ENCODE measurements around the gene BAHCC1.

Gene BAHCC1

GRCh38 chr17:81459864-81460263 is 64.6 kb downstream of the BAHCC1 start:
- no peak overlapping the region for H2AFZ ChIP-seq (ENCODE audit: low read length)
- TF ChIP-seq, protein P1, sequence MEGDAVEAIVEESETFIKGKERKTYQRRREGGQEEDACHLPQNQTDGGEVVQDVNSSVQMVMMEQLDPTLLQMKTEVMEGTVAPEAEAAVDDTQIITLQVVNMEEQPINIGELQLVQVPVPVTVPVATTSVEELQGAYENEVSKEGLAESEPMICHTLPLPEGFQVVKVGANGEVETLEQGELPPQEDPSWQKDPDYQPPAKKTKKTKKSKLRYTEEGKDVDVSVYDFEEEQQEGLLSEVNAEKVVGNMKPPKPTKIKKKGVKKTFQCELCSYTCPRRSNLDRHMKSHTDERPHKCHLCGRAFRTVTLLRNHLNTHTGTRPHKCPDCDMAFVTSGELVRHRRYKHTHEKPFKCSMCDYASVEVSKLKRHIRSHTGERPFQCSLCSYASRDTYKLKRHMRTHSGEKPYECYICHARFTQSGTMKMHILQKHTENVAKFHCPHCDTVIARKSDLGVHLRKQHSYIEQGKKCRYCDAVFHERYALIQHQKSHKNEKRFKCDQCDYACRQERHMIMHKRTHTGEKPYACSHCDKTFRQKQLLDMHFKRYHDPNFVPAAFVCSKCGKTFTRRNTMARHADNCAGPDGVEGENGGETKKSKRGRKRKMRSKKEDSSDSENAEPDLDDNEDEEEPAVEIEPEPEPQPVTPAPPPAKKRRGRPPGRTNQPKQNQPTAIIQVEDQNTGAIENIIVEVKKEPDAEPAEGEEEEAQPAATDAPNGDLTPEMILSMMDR (IDR thresholded peaks at IDR 0.05; ENCODE audit: low read length) = no peak
- no peak for TF ChIP-seq EZH2 (IDR thresholded peaks at IDR 0.05; ENCODE audit: borderline replicate concordance, low read length)
- H3K27ac ChIP-seq (ENCODE audit: low read depth, low read length, poor library complexity, severe bottlenecking) = no peak overlapping the region
- H3K36me3 ChIP-seq (ENCODE audit: insufficient read depth, low read length) = no peaks in the 10 kb centered on the region
- H3K79me2 ChIP-seq (ENCODE audit: insufficient read depth, low read length) = no peaks in the 10 kb centered on the region
- H3K4me1 ChIP-seq (ENCODE audit: insufficient read depth, low read length, severe bottlenecking) = no peaks in the 10 kb centered on the region
- H3F3A ChIP-seq (ENCODE audit: insufficient read depth, low read length) = no peaks in the 10 kb centered on the region
- H3K4me3 ChIP-seq (ENCODE audit: low read depth, low read length, poor library complexity, severe bottlenecking) = no peak overlapping the region
- H3K9ac ChIP-seq (ENCODE audit: low read length) = no peak overlapping the region
- no peaks in the 10 kb centered on the region; the same call in 1 of the 2 replicates for H3K27me3 ChIP-seq (ENCODE audit: insufficient read depth, low read length)
- H3K4me2 ChIP-seq (ENCODE audit: low read length) = no peak overlapping the region
- no peaks in the 10 kb centered on the region for H4K20me1 ChIP-seq (ENCODE audit: insufficient read depth, low read length)
- H3K9me2 ChIP-seq (ENCODE audit: low read depth, low read length) = no peaks in the 10 kb centered on the region
- H3K9me3 ChIP-seq (ENCODE audit: low read length) = no peaks in the 10 kb centered on the region

- H2AFZ ChIP-seq (ENCODE audit: low read length) = no peak overlapping the region
- H3K9ac ChIP-seq (ENCODE audit: low read length) = no peak overlapping the region
- no peaks in the 10 kb centered on the region for H3K36me3 ChIP-seq (ENCODE audit: insufficient read depth, low read length)
- no peaks in the 10 kb centered on the region; the same call in 1 of the 2 replicates for H3K27me3 ChIP-seq (ENCODE audit: insufficient read depth, low read length)
- H3K9me2 ChIP-seq (ENCODE audit: low read depth, low read length) = no peaks in the 10 kb centered on the region
- no peaks in the 10 kb centered on the region for H4K20me1 ChIP-seq (ENCODE audit: insufficient read depth, low read length)
- H3K4me2 ChIP-seq (ENCODE audit: low read length) = no peak overlapping the region
- no peaks in the 10 kb centered on the region for H3K4me1 ChIP-seq (ENCODE audit: insufficient read depth, low read length, severe bottlenecking)
- no peak for TF ChIP-seq EZH2 (IDR thresholded peaks at IDR 0.05; ENCODE audit: borderline replicate concordance, low read length)
- TF ChIP-seq, protein P1 (IDR thresholded peaks at IDR 0.05; ENCODE audit: low read length) = no peak
- H3K27ac ChIP-seq (ENCODE audit: low read depth, low read length, poor library complexity, severe bottlenecking) = no peak overlapping the region
- no peaks in the 10 kb centered on the region for H3K9me3 ChIP-seq (ENCODE audit: low read length)
- H3F3A ChIP-seq (ENCODE audit: insufficient read depth, low read length) = no peaks in the 10 kb centered on the region
- H3K79me2 ChIP-seq (ENCODE audit: insufficient read depth, low read length) = no peaks in the 10 kb centered on the region
- H3K4me3 ChIP-seq (ENCODE audit: low read depth, low read length, poor library complexity, severe bottlenecking) = no peak overlapping the region
Measured at GRCh38 chr17:81460856-81461460, 65.7 kb downstream of the BAHCC1 start.

- H3K9me3 ChIP-seq (ENCODE audit: low read length) = no peaks in the 10 kb centered on the region
- H3K79me2 ChIP-seq (ENCODE audit: insufficient read depth, low read length) = no peaks in the 10 kb centered on the region
- no peak overlapping the region for H3K9ac ChIP-seq (ENCODE audit: low read length)
- H3K4me1 ChIP-seq (ENCODE audit: insufficient read depth, low read length, severe bottlenecking) = no peaks in the 10 kb centered on the region
- H2AFZ ChIP-seq (ENCODE audit: low read length) = no peak overlapping the region
- H3K4me3 ChIP-seq (ENCODE audit: low read depth, low read length, poor library complexity, severe bottlenecking) = no peak overlapping the region
- H4K20me1 ChIP-seq (ENCODE audit: insufficient read depth, low read length) = no peaks in the 10 kb centered on the region
- H3K36me3 ChIP-seq (ENCODE audit: insufficient read depth, low read length) = no peaks in the 10 kb centered on the region
- no peaks in the 10 kb centered on the region for H3K9me2 ChIP-seq (ENCODE audit: low read depth, low read length)
- no peak overlapping the region for H3K27ac ChIP-seq (ENCODE audit: low read depth, low read length, poor library complexity, severe bottlenecking)
- TF ChIP-seq EZH2 (IDR thresholded peaks at IDR 0.05; ENCODE audit: borderline replicate concordance, low read length) = no peak
- TF ChIP-seq, protein P1 (IDR thresholded peaks at IDR 0.05; ENCODE audit: low read length) = no peak
- no peaks in the 10 kb centered on the region for H3F3A ChIP-seq (ENCODE audit: insufficient read depth, low read length)
- peaks cover 6% of the 10 kb centered on the region; the same call in 1 of the 2 replicates for H3K27me3 ChIP-seq (ENCODE audit: insufficient read depth, low read length)
- H3K4me2 ChIP-seq (ENCODE audit: low read length) = no peak overlapping the region
Measured at GRCh38 chr17:81461607-81462500, 66.6 kb downstream of the BAHCC1 start.

Data from OCI-LY1 (cell line).